Testis (tissue), 3 donors: ENCODE results near the gene RPL28. TPM values are rescaled to one million over a fixed set of nuclear protein-coding genes. Genes with fewer than 3 reads are reported as not detected.

ENCODE experiments used
- DNase-seq: peaks from one replicate; pipeline ENCODE4 v3.0.0-alpha.2; 2019
- H3K27ac ChIP-seq, 2 donors: fragments of 200-600 bp; sonication (generic); one replicate each; pipeline ENCODE4 v1.5.1; 2019
- H3K27me3 ChIP-seq: fragments of 200-600 bp; sonication (generic); one replicate; pipeline ENCODE4 v1.5.1; 2019
- H3K36me3 ChIP-seq: fragments of 200-600 bp; sonication (generic); one replicate; pipeline ENCODE4 v1.5.1; 2017; ENCODE audit warnings: low read depth; ENCODE audit errors: missing control alignments
- H3K4me1 ChIP-seq: fragments of 200-600 bp; sonication (generic); one replicate; pipeline ENCODE4 v1.5.1; 2019
- H3K4me3 ChIP-seq, 2 donors: fragments of 200-600 bp; sonication (generic); one replicate each; pipeline ENCODE4 v1.5.1; 2017 to 2019
- H3K9me3 ChIP-seq: fragments of 200-600 bp; sonication (generic); one replicate; pipeline ENCODE4 v1.5.1; 2017
- POLR2A ChIP-seq: fragments of 450-650 bp; IDR thresholded peaks from one replicate; pipeline ENCODE4 v1.6.1; 2017; ENCODE audit warnings: antibody characterized with exemption, mild to moderate bottlenecking, moderate library complexity
- WGBS, 2 donors: methylation state at CpG; one replicate each; pipeline ENCODE4 v1.1.5; 2018; 5-methylcytosine and 5-hydroxymethylcytosine counted together
- intact Hi-C: fragments of 100-400 bp; cut with DNase I; formaldehyde crosslinking; loops from one replicate; pipeline ENCODE4 v1.15.1; 2023; ENCODE audit warnings: low total_unique reads
- polyA plus RNA-seq: library from polyadenylated mRNA; stranded (reverse); fragments of 350-450 nt; fragmentation: Illumina TruSeq; extraction: RNeasy Lipid Tissue Mini Kit (QIAGEN cat#74804); gene quantifications from one replicate; pipeline ENCODE4 v1.2.3, GENCODE V29; 2014; ENCODE audit warnings: low read depth, low replicate concordance; ENCODE audit not compliant: insufficient read depth
- total RNA-seq, 2 donors: library from RNA; depleted of rRNA; stranded (reverse); fragments of >200 nt; gene quantifications; one replicate each; pipeline ENCODE4 v1.2.3, GENCODE V29; 2016
- TF ChIP-seq, protein P1 (sequence below), 3 experiments: fragments of 450-650 bp in 2 of 3; fragments of 200-600 bp in 1 of 3; sonication (generic) in 1 of 3; IDR thresholded peaks; one replicate each; pipeline ENCODE4 v1.5.1; 2016 to 2019; ENCODE audit warnings: antibody characterized with exemption in 3 of 3, mild to moderate bottlenecking in 2 of 3, moderate library complexity in 1 of 3

RPL28 gene
- total and polyA plus RNA-seq, 3 donors from 2014 or later: 284 to 1,024 (median 624) TPM

DNA sequence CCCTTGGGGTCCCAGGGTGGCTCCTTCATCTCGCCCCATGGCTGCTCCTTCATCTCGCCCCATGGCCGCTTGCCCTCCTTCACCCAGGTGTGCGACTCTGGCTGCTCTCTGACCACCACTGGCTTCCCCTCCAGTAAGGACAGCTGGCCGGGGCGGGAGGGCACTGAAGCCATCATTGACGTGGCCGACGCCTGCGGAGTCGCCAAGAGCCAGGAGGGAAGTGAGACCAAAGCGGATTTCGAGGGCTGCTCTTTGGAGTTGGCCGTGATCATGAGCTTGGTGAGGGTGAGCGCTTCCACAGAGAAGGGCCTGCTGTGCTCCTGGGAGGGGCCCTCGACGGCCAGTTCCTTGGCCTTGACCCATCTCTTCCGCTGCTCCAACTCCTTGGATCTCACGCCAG lies 27.2 kb upstream of the RPL28 start:
- Histone ChIP-seq H3K4me1 (peaks cover 8% of the 10 kb centered on the region), H3K27ac (no peak overlapping the region), H3K36me3 (no peaks in the 10 kb centered on the region), H3K4me3 (no peak overlapping the region), H3K9me3 (no peaks in the 10 kb centered on the region), H3K27me3 (no peaks in the 10 kb centered on the region)
- no peak for DNase-seq
- TF ChIP-seq POLR2A: no peak
- TF ChIP-seq, protein P1, sequence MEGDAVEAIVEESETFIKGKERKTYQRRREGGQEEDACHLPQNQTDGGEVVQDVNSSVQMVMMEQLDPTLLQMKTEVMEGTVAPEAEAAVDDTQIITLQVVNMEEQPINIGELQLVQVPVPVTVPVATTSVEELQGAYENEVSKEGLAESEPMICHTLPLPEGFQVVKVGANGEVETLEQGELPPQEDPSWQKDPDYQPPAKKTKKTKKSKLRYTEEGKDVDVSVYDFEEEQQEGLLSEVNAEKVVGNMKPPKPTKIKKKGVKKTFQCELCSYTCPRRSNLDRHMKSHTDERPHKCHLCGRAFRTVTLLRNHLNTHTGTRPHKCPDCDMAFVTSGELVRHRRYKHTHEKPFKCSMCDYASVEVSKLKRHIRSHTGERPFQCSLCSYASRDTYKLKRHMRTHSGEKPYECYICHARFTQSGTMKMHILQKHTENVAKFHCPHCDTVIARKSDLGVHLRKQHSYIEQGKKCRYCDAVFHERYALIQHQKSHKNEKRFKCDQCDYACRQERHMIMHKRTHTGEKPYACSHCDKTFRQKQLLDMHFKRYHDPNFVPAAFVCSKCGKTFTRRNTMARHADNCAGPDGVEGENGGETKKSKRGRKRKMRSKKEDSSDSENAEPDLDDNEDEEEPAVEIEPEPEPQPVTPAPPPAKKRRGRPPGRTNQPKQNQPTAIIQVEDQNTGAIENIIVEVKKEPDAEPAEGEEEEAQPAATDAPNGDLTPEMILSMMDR (IDR thresholded peaks at IDR 0.05): no peak
- intact Hi-C loops: no loop called here
- WGBS, 2 donors: 51 to 85% methylated on average over 3 to 19 of the region's 19 CpGs

DNA sequence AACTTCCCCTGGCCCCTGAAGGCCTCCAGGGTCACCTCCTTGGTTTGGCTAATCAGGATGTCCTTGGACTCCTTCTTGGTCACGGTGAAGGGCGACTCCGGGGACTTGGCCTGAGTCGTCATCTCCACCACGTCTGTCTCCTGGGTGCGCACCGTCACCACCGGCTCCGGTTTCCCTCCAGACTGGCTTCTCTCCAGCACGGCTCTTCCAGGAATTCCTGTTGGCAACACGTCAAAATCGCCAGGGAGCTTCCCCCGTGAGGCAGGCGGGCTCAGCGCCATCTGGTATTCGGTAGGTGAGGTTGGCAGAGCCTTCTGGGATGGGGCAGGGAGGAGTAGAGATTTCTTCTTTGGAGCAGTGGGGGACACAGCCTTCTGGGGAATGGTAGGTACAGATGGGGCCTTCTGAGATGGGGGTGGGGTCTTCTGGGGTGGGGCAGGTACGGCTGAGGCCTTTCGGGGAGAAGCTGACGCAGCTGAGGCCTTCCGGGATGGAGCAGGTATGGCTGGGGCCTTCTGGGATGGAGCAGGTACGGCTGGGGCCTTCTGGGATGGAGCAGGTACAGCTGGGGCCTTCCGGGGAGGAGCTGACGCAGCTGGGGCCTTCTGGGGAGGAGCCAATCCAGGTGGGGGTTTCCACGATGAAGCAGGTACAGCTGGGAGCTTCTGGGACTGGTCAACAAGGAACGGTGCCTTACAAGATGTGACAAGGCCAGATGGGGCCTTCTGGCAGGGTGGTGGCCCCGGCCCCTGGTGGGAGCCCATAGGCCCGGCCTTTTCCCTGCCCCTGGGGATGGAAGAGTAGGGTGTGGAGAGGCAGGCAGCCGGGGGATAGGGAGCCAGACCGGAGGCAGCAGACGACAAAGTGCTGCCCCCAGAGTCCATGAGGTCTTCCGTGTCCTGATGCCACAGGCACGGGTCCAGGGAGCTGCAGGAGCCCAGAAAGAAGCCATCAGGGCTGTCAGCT lies 26.5 kb upstream of the RPL28 start:
- DNase-seq: no peak
- no peak overlapping the region for H3K27ac ChIP-seq
- no peak overlapping the region for H3K4me3 ChIP-seq
- intact Hi-C loops: no loop called here
- 76 to 79% methylated on average over 29 to 32 of the region's 32 CpGs for WGBS, 2 donors
- TF ChIP-seq, protein P1 (IDR thresholded peaks at IDR 0.05): no peak
- no peak for TF ChIP-seq POLR2A
- no peaks in the 10 kb centered on the region for H3K36me3 ChIP-seq
- no peaks in the 10 kb centered on the region for H3K9me3 ChIP-seq
- H3K27me3 ChIP-seq: no peaks in the 10 kb centered on the region
- peaks cover 1% of the 10 kb centered on the region for H3K4me1 ChIP-seq

DNA sequence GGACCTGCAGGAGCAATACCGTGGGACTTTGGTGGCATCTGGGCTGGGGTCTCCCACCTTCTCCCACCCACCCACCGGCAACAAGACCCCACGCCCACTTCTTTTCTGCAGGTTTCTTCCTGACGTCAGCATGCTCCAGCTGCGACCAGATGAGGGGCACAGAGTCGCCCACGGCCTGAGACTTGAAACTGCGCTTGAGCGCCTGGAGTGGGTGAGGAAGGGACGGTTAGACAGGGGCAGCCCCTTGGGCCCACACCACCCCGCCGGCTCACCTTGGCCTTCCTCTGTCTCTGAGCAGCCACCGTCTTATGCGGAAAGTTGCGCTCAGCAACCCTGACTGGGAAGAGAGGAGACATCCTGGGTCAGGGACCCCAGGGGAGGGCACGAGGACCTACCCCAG lies 24.8 kb upstream of the RPL28 start:
- no peak overlapping the region for H3K4me3 ChIP-seq
- H3K9me3 ChIP-seq: no peaks in the 10 kb centered on the region
- intact Hi-C loops: no loop called here
- DNase-seq: no peak
- H3K27me3 ChIP-seq: no peaks in the 10 kb centered on the region
- TF ChIP-seq POLR2A: no peak
- TF ChIP-seq, protein P1 (IDR thresholded peaks at IDR 0.05): no peak
- H3K27ac ChIP-seq: no peak overlapping the region
- no peaks in the 10 kb centered on the region for H3K36me3 ChIP-seq
- no peaks in the 10 kb centered on the region for H3K4me1 ChIP-seq
- WGBS, 2 donors: 84 to 94% methylated on average over 8 to 16 of the region's 16 CpGs

DNA sequence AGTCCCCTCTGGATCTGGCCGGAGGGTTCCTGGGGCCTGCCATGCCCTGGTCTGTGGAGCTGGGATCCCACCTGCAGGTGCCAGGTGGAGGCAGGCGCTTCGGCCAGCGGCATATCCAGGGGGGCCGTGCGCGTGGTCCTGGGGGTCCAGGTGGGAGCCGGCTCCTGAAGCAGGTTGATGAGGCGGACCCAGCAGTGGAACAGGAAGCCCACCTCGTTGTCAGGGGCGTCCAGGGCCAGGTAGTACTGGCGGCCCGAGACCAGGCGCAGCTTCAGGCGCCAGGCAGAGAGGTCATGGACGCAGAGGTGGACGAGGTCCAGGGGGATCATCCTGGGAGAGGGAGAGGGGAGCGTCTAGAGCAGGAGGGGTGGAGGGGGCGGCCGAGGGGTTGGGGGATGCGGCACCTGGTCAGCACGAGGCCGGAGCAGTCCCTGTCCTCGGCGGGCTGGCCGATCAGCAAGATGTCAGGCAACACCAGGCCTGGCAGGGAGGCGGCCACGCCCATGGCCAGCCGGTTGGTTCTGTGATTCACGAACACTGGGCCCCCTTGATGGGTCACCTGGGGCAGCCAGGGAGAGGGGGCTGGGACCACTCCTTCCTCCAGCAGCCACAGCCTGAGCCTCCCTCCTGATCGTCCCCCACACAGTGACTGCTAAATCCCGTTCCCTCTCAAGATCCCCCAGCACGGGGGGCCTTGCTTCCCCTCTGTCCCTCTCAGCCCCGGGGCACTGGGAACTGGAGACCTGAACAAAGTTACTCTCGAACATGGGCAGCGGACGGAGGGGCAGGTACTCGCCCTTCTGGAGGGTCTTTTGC lies 23.4 kb upstream of the RPL28 start:
- intact Hi-C loops: no loop called here
- Histone ChIP-seq H3K9me3 (no peaks in the 10 kb centered on the region), H3K27me3 (no peaks in the 10 kb centered on the region), H3K36me3 (no peaks in the 10 kb centered on the region), H3K4me1 (no peaks in the 10 kb centered on the region), H3K27ac (no peak overlapping the region), H3K4me3 (no peak overlapping the region)
- 83 to 90% methylated on average over 13 to 38 of the region's 38 CpGs for WGBS, 2 donors
- no peak for DNase-seq
- TF ChIP-seq POLR2A: no peak
- TF ChIP-seq, protein P1 (IDR thresholded peaks at IDR 0.05): no peak
